Neural cell (in vitro differentiated cells): ENCODE results near the gene GALNT10. TPM values are rescaled to one million over a fixed set of nuclear protein-coding genes. Genes with fewer than 3 reads are reported as not detected.

Experiments used
- H2AFZ ChIP-seq: fragments of 200-600, 300-800 bp; sonication (generic), shearing (Covaris generic); 2 replicates; pipeline ENCODE4 v1.6.0; 2014; ENCODE audit warnings: low read depth, mild to moderate bottlenecking, antibody characterized with exemption, low read length, moderate library complexity
- H3F3A ChIP-seq: fragments of 200-600 bp; shearing (Covaris generic); 2 replicates; pipeline ENCODE4 v1.6.1; 2016; ENCODE audit warnings: mild to moderate bottlenecking, moderate library complexity, mixed read lengths, antibody characterized with exemption, low read length; ENCODE audit not compliant: insufficient read depth, poor library complexity, severe bottlenecking
- H3K27ac ChIP-seq: fragments of 200-600, 300-800 bp; sonication (generic), shearing (Covaris generic); 2 replicates; pipeline ENCODE4 v1.5.1; 2014; ENCODE audit warnings: mild to moderate bottlenecking, low read length, moderate library complexity
- H3K27me3 ChIP-seq: fragments of 300-800, 200-600 bp; sonication (generic), shearing (Covaris generic); 2 replicates; pipeline ENCODE4 v1.6.0; 2014; ENCODE audit warnings: mild to moderate bottlenecking, low read depth, low read length, moderate library complexity; ENCODE audit not compliant: insufficient read depth
- H3K36me3 ChIP-seq: fragments of 300-800, 200-600 bp; sonication (generic), shearing (Covaris generic); 2 replicates; pipeline ENCODE4 v1.5.1; 2014; ENCODE audit warnings: mild to moderate bottlenecking, antibody characterized with exemption, low read length, moderate library complexity; ENCODE audit not compliant: insufficient read depth
- H3K4me2 ChIP-seq: fragments of 300-800, 200-600 bp; sonication (generic), shearing (Covaris generic); 2 replicates; pipeline ENCODE4 v1.6.0; 2014; ENCODE audit warnings: mild to moderate bottlenecking, low read length
- H3K4me3 ChIP-seq: fragments of 300-800, 200-600 bp; sonication (generic), shearing (Covaris generic); 2 replicates; pipeline ENCODE4 v1.5.1; 2014; ENCODE audit warnings: mild to moderate bottlenecking, low read length, moderate library complexity
- H3K79me2 ChIP-seq: fragments of 200-600 bp; shearing (Covaris generic); replicated peaks from 2 replicates; pipeline ENCODE4 v1.6.0; 2014; ENCODE audit warnings: mild to moderate bottlenecking, low read length, moderate library complexity; ENCODE audit not compliant: insufficient read depth
- H3K9ac ChIP-seq: fragments of 300-800, 200-600 bp; sonication (generic), shearing (Covaris generic); 2 replicates; pipeline ENCODE4 v1.6.1; 2016; ENCODE audit warnings: mild to moderate bottlenecking, low read length, mixed read lengths
- H3K9me2 ChIP-seq: fragments of 200-600 bp; shearing (Covaris generic); 2 replicates; pipeline ENCODE4 v1.6.1; 2016; ENCODE audit warnings: mild to moderate bottlenecking, low read length, mixed read lengths; ENCODE audit not compliant: insufficient read depth
- H3K9me3 ChIP-seq: fragments of 200-600, 300-800 bp; sonication (generic), shearing (Covaris generic); 2 replicates; pipeline ENCODE4 v1.6.1; 2016; ENCODE audit warnings: mild to moderate bottlenecking, mixed run types, low read length, moderate library complexity, mixed read lengths
- H4K20me1 ChIP-seq: fragments of 200-600 bp; shearing (Covaris generic); 2 replicates; pipeline ENCODE4 v1.6.1; 2016; ENCODE audit warnings: mild to moderate bottlenecking, mixed run types; ENCODE audit not compliant: insufficient read depth
- CTCF ChIP-seq: fragments of 450-650 bp; IDR thresholded peaks from 2 replicates; pipeline ENCODE4 v1.5.1; 2014; ENCODE audit warnings: antibody characterized with exemption, mild to moderate bottlenecking, moderate library complexity; ENCODE audit not compliant: poor library complexity, severe bottlenecking
- EP300 ChIP-seq: fragments of 450-650 bp; conservative IDR thresholded peaks from 2 replicates; pipeline ENCODE4 v1.6.1; 2014; ENCODE audit warnings: antibody characterized with exemption, mild to moderate bottlenecking, moderate library complexity; ENCODE audit not compliant: poor library complexity, severe bottlenecking
- EZH2 ChIP-seq: fragments of 200-600, 300-800 bp; shearing (Covaris generic), sonication (generic); IDR thresholded peaks from 2 replicates; pipeline ENCODE4 v1.6.1; 2014; ENCODE audit warnings: antibody characterized with exemption, low read length, borderline replicate concordance, mild to moderate bottlenecking; ENCODE audit not compliant: insufficient read depth, poor library complexity, severe bottlenecking
- MXI1 ChIP-seq: fragments of 450-650 bp; conservative IDR thresholded peaks from 2 replicates; pipeline ENCODE4 v1.6.1; 2014; ENCODE audit warnings: antibody characterized with exemption, mild to moderate bottlenecking; ENCODE audit not compliant: poor library complexity, severe bottlenecking
- POLR2AphosphoS5 ChIP-seq: IDR thresholded peaks from 2 replicates; pipeline ENCODE4 v1.6.1; 2012
- RAD21 ChIP-seq: fragments of 450-650 bp; conservative IDR thresholded peaks from 2 replicates; pipeline ENCODE4 v1.6.1; 2014; ENCODE audit warnings: antibody characterized with exemption, mild to moderate bottlenecking, moderate library complexity
- REST ChIP-seq: IDR thresholded peaks from 2 replicates; pipeline ENCODE4 v1.6.1; 2012; ENCODE audit warnings: borderline replicate concordance
- SMC3 ChIP-seq: fragments of 450-650 bp; conservative IDR thresholded peaks from 2 replicates; pipeline ENCODE4 v1.6.1; 2014; ENCODE audit warnings: antibody characterized with exemption, mild to moderate bottlenecking, moderate library complexity; ENCODE audit not compliant: poor library complexity
- TAF1 ChIP-seq: IDR thresholded peaks from 2 replicates; pipeline ENCODE4 v1.6.1; 2012; ENCODE audit warnings: low read depth
- polyA plus RNA-seq: library from polyadenylated mRNA; depleted of rRNA; stranded (reverse); fragments of >200 nt; gene quantifications from 2 replicates; pipeline ENCODE4 v1.2.3, GENCODE V29; 2014

Gene GALNT10
- polyA plus RNA-seq, 1 donor from 2014 or later: 3.1 TPM

- Histone ChIP-seq H3K4me2 (no peak overlapping the region), H3K9ac (no peak overlapping the region), H3K9me2 (no peaks in the 10 kb centered on the region), H3K27me3 (no peaks in the 10 kb centered on the region), H3K4me3 (no peak overlapping the region), H2AFZ (no peak overlapping the region), H3K79me2 (no peaks in the 10 kb centered on the region), H3K36me3 (no peaks in the 10 kb centered on the region), H3K27ac (no peak overlapping the region), H3F3A (no peaks in the 10 kb centered on the region), H4K20me1 (no peaks in the 10 kb centered on the region), H3K9me3 (peaks cover 2% of the 10 kb centered on the region)
- TF ChIP-seq CTCF (no peak), EP300 (no peak), SMC3 (no peak), MXI1 (no peak), TAF1 (no peak), RAD21 (no peak), EZH2 (no peak), REST (no peak), POLR2AphosphoS5 (no peak)
These were observed 244.7 kb downstream of the GALNT10 start for GRCh38 chr5:154435226-154435625.

GRCh38 chr5:154437281-154437965, 246.9 kb downstream of the GALNT10 start:
- no peak overlapping the region for H3K27ac ChIP-seq
- no peak for TF ChIP-seq CTCF
- no peak for TF ChIP-seq MXI1
- TF ChIP-seq REST: no peak
- no peak overlapping the region for H3K9ac ChIP-seq
- H3K9me3 ChIP-seq: peaks cover 2% of the 10 kb centered on the region
- no peak overlapping the region for H2AFZ ChIP-seq
- H4K20me1 ChIP-seq: no peaks in the 10 kb centered on the region
- no peak overlapping the region for H3K4me3 ChIP-seq
- no peaks in the 10 kb centered on the region for H3K27me3 ChIP-seq
- no peak overlapping the region for H3K4me2 ChIP-seq
- H3K79me2 ChIP-seq: no peaks in the 10 kb centered on the region
- H3K36me3 ChIP-seq: no peaks in the 10 kb centered on the region
- no peaks in the 10 kb centered on the region for H3F3A ChIP-seq
- H3K9me2 ChIP-seq: no peaks in the 10 kb centered on the region
